CD4-positive, alpha-beta T cell treated with Interleukin-2 at 100 ng/mL for 4 hours (primary cell): ENCODE data around the gene GNG12.

Experiments used
- DNase-seq: peaks from one replicate; pipeline ENCODE4 v3.0.0-alpha.2; 2020; ENCODE audit warnings: low spot score

Gene GNG12

DNA sequence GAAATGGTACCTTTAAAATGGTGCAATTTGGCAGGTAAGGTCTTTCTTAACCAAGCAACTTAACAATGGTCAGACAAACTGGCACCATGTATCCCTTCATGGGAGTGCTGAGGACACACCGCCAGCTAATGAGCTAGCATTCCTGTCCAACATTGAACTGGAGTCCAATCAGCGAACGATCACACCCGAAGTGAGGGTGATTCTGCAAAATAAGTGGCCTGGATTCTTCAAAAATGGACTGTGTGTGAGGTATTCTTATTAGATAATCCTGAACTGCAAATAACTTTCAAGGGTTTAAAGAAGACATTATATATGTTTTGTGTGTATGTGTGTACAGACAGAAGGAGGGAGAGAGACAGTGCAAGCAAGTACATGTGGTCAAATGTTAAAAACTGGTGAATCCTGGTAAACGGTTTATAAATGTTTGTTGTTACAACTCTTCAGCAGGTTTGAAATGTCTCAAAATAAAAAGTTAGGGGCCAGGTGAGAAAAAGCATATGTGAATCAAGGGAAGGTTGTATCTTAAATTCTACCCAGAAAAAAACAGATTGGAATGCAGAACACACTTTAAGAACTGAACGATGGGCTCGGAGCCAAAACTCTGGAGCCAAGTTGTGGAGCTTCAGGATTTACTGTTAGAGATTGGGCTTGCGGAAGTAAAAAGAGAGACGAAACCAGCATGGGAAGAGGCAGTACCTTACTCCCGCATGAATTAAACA is 127.4 kb downstream of the GNG12 start:
- DNase-seq, result no peak

DNA sequence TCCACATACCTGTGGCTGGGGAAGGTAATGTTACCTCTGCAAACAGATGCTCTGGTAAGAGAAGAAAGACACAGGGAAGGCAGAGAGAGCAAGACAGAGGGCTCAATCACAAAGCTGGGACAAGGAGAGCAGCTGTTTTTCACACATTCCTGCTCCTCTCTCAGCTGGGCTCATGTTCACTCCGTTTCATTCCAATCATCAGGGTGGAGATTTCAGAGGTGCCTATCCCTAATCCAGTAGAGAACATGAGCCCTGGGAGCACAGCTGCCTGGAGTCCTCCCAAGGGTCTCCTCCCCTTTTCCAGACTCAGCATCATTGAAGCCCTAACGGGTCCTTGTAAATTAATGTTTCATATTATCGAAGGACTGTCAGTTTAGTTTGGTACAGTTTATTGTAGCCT is 128.9 kb downstream of the GNG12 start:
- no peak for DNase-seq

DNA sequence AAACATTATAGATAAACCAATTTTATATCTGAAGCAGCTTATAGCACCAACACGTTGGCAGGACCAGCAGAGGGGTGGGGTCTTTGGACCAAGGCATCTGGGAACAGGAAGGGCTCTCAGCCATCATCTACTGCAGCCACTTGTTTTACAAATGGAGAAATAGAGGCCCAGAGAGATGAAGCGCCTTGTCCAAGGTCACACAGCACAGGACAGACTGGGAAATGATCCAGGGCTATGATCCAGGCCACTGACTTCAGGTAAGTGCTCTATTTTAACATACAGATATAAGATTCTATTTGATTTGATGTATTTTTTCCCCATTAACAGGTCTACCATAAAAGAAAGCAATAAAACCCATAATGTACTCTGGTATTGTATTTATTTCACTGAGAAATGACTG is 131.4 kb downstream of the GNG12 start:
- no peak for DNase-seq

DNA sequence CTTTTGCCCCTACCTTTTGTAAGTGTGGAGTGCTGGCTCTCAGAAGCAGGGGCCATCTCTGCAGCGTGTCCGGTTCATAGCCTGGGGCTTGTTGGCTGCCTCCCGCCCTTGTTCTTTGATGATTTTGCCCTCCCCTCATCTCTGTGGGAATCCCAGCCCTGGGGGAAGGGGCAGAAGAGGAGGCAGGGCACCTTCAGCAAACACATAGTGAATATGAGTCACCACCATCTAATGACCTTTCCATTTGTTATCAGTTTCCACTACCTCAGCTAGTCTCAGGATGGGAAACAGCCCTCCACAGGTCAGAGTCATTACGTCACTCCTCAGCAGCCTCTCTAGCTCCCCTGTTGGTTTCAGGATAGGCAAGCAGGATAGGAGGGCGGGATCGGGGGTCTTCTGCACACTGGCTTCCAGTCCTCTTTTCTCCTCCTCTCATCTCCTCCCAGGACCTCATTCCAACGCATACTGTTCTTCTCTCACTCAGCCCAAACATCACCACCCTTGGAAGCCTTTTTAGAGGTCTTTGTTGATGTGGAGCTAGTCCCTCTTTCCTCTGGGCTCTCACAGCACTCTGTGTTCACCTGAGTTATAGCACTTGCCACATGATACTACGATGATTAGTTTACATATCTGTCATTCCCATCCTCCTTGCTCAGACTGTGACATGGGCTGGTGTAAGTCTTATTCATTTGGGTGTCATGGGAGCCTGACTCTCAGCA is 132.4 kb downstream of the GNG12 start:
- DNase-seq, result no peak

DNA sequence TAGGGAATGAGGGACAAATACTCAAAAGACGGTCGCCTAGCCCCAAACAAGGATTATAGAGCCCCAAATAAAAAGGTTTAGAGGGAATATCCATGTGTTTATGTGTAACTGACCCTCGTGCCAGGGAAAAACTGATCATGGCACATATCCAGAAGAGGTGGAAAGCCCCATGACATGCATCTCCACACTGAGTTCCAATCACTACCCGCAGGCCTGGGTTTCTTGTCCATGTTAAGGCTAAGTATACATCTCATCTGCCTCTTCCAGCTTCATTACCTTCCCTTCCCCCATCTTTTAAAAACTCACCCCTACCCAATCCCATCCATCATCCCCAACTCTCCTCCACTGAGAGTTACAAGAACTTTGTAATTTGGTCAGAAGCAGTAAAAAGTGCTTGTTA is 133.0 kb downstream of the GNG12 start:
- no peak for DNase-seq

DNA sequence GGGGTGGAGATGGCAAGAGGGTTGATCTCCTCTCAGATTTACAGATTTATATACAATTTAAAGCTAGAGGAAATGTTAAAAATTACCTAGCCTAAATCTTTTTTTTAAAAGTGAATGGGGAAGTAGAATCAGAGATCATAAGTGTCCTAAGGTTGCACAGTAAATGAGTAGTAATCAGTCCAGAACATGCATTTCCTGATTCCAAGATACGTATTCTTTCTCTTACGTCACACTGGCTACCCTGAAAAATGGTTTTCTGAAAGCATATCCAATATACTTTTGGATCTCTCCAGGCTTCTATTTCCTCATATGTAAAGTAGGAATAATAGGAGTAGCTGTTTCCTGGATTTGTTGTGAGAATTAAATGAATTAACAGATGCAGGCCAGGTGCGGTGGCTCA is 136.6 kb downstream of the GNG12 start:
- no peak for DNase-seq

DNA sequence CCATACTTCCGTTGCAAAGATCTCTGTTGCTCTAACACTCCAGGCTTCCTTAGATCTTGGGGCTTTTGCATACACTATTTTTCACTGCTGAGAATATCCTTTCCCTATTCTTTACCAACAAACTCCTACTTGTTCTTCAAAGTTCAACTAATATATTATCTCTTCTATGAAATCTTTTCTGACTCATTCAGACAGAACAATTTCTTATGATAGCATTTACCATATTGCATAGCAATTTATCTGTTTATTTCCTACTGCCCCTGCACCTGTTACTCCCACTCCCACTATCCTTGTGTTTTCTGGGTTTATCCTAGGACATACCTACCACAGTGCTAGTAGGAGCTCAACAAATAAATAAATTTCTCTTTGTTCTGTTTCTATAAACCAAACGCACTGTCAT is 137.3 kb downstream of the GNG12 start:
- no peak for DNase-seq

DNA sequence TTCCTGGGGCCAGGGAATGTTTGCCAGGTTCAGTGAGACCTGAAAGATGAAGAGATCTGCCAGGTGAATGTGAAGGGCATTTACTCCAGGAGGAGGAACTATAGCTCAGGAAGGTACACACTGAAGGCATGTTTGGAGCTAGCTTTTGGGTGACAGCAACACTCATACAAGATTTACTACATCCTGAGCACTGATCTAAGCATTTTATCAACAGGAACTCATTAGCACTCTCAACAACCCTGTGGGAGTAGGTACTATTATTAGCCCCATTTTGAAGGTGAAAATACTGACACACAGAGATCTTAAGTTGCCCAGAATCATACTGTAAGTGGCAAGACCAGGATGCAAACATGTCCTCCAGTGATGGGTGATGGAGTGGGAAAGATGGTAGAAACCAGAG is 141.6 kb downstream of the GNG12 start:
- DNase-seq, result no peak

DNA sequence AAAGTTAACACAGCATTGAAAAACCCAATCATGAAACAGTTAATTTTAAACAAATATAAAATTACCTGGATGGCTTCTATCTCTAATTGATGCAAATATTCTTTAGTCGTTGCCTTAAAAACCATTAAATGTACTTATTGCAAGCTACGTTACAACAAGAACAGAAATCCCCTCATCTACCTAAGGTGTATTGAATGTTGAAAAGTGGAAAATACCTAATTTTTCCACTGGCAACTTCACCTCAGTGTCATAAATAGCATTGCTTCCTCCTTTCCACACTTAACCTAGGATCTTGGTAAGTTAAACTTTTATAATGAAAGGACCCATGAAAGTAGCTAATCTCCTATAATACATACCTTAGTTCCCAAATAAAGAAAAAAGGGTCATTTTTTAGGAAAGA is 142.9 kb downstream of the GNG12 start:
- DNase-seq, result no peak

DNA sequence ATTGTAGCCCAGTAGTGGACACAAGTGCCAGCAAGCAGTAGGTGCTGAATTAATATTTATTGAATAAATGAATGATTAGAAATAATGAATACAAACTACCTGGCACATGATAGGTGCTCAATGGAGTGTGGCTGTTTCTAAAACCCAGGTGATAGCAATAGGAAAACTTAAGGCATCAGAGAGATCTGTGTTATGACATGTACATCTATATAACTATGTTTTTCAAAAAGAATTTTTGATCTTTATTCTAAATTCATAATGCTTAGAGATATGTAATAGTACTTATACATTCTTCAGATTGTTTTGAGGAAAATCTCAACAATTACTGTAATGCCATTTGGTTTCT is 143.3 kb downstream of the GNG12 start:
- DNase-seq, result no peak

DNA sequence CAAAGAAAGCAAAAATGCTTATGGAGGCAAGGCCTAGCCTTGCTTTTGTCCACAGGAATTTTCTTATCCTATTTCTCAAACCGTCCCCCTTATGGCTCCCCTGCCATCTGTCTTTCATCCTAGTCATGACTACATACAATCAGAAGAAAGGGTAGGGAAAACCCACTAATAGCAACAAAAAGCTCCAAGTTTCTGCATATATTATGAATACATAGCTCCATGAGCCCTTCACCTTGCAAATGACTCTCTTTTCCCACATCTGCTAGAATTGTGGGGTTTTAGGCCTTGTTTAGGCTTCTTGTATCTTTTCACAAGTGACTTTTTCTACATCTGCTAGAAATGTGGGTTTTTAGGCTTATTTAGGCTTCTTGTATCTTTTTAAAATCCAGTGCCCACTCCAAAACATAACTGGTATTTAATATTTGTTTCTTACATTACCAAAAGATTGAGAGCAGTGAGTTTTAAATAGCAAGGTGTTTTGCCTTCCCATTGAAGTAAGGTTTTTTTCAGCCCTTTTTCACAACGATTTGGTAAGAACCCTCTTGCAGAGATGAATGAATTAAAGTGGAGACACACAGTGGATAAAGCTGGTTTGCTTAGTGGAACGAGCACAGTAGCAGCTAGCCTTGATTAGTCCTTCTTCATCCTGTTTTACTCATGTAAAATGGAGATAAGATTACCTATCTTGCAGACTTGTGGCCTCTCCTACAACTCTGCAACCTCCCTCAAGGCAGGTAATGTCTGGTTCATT is 143.8 kb downstream of the GNG12 start:
- DNase-seq, result no peak

DNA sequence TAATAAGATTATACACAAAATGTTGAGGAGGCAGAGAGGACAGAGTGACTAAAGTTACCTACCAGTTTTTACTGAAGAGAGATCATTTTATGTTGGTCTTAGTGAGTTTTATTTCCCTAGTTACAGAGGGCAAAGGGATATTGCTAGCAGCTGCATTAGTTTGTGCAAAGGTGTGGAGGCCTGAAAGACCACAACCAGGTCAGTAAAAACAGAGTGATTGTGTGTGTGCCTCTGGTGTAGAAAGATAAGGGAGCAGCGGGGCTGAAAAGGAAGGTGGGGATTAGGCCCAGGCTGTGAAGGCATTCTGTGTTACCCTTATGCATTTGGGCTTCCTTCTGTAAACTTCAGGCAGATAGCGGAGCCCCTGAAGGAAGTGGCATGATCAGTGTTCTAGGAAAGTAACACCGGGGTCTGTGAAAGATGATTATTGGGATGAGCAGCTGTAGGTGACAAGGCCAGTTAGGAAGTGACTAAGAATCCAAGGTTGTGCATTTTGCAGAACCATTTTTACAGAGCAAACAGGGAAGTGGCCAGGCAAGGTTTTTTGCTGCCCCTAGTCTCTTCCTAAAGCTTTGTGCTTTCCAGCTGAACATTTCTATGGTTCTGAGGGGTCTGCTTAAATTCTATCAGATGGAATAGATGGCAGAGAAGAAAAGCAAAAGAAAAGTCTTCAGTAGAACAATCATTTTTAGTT is 144.6 kb downstream of the GNG12 start:
- no peak for DNase-seq

DNA sequence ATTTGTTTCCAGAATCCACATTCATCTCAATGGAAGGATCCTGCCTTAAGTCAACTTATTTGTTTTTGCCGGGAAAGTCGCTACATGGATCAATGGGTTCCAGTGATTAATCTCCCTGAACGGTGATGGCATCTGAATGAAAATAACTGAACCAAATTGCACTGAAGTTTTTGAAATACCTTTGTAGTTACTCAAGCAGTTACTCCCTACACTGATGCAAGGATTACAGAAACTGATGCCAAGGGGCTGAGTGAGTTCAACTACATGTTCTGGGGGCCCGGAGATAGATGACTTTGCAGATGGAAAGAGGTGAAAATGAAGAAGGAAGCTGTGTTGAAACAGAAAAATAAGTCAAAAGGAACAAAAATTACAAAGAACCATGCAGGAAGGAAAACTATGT is 145.6 kb downstream of the GNG12 start:
- no peak for DNase-seq

DNA sequence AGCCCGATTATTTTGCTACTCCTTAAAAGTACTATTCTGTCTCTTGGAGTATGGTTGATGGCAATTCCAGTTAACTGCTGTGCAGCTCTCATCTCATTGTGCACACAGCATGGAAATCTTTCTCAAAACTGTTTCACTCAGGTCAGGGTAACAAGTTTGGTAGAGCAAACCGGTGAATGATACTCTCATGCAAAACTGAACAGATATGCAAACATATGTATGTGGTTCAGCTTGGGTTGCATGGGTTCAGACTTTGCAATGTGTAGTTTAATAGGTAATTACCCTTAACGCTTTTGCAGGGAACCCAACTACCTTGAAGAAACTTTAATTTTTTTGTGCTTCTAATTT is 146.1 kb downstream of the GNG12 start:
- no peak for DNase-seq

DNA sequence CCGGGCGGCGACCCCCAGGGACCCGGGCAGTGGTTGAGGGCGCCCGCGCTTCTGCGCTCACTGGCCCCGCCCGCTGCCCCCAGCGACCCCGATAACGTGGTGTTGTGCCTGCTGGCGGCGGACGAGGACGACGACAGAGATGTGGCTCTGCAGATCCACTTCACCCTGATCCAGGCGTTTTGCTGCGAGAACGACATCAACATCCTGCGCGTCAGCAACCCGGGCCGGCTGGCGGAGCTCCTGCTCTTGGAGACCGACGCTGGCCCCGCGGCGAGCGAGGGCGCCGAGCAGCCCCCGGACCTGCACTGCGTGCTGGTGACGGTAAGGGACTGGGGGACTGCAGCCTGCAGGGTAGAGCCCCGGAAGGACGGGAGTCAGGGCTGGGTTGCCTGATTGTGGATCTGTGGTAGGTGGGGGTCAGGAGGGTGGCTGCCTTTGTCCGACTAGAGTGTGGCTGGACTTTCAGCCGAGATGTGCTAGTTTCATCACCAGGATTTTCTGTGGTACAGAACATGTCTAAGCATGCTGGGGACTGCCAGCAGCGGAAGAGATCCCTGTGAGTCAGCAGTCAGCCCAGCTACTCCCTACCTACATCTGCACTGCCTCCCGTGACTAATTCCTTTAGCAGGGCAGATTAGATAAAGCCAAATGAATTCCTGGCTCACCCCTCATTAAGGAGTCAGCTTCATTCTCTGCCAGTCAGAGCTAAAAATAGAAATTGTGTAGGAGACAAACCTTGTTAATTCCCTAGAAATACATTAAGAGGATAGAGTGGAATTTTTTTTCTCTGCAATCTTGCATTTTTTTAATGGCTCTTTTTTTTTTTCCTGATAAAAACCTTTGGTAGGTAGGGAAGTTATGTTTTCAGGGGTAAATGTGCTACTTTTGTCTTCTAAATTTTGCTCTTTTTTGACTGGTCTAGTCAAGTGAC is 146.7 kb downstream of the GNG12 start:
- peak; percentile 40 for DNase-seq

DNA sequence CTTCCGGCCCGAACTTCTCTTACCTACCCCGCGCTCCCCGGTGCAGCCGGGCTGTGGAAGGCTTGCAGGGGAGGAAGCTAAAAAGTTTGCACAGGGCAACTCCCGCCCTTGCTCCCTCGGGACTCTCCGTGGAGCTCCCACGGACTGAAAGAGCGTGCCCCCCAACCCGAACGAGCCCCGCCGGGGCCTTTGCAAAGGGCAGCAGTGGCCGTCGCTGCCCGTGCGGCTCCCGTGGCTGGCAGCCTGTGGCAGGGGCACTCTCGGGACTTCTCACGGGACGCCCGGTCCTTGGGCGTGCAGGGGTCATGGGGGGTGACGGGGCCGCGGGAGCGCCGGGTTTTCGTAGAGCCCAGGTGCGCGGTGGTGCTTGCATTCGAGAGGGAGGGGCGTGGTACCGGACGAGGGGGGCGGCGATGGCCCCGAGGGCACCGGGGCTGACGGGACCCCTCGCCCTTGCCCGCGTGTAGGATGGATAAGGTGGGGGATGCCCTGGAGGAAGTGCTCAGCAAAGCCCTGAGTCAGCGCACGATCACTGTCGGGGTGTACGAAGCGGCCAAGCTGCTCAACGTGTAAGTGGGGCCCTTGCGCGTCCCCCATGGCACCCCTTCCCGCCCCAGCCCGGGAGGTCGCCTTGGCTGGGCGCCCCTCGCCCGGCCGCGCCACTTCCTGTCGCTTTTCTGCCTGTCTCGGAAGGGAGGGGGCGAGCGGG is 147.6 kb downstream of the GNG12 start:
- DNase-seq, result peak; percentile 31

DNA sequence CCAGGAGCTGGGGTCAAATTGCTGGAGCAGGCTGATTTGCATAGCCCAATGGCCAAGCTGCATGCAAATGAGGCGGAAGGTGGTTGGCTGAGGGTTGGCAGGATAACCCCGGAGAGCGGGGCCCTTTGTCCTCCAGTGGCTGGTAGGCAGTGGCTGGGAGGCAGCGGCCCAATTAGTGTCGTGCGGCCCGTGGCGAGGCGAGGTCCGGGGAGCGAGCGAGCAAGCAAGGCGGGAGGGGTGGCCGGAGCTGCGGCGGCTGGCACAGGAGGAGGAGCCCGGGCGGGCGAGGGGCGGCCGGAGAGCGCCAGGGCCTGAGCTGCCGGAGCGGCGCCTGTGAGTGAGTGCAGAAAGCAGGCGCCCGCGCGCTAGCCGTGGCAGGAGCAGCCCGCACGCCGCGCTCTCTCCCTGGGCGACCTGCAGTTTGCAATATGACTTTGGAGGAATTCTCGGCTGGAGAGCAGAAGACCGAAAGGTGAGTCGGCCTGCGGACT is 148.2 kb downstream of the GNG12 start, which contains the start of gene GADD45A:
Gene GADD45A (plus strand): TSS at position 135 of the 491 bp plus-strand sequence. CDS start 294 bp downstream, at position 429.
- peak; percentile 95 for DNase-seq

DNA sequence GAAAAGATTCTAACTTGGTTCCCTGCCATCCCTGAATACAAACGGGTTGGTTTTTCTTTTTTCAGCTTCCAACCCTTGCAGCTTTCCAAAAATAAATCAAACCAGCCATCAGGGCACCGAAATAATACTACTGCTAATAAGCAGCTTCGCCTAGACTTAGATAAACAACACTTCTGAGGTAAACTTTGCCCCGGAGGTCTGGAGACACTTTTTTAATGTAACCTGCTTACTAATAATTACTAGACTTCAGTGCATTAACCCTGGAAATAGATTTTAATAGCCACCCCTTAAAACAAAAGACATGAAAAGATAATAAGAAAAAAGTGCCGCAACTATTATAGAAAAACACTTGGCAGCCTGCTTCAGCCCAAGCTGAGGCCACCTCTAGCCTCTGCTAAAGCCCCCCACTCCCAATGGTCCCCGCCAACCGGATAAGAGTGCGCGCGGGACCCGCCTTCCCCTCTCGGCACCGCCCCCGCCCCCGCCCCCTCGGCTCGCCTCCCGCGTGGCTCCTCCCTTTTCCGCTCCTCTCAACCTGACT is 148.7 kb downstream of the GNG12 start:
- peak; percentile 3 for DNase-seq

DNA sequence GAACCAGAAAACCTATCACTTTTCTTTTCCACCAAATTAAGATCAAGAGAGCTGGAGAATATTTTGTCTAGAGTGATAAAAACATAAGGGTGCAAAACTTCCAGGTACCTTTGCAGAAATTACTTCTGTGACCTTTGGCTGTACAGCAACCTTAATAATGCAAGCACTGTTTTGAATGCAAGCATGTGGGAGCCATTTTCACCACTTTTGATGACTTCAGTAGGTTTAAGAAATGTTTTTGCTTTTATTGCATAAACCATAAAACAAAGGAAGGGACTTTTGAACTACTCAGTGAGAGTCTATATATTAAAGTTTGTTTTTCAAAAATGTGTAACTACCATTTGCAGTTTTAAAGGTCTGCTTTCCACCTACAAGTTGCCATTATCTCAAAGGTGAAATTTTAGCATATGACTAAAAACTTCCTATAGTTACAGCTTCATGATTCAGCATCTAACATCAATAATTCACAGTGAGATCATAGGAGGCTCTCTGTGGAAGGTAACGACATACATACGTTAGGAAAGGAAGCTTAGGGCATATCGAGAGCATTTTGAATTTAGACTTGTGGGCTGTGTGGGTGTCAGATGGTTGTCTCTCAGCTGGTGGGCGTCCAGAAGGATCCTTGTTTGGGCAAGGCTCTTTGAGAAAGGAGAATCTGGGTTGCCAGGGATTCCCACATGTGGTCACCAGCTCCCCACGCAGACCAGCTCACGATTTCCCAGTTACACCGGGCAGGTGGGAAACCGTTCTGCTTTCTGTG is 149.3 kb downstream of the GNG12 start:
- peak; percentile 20 for DNase-seq

DNA sequence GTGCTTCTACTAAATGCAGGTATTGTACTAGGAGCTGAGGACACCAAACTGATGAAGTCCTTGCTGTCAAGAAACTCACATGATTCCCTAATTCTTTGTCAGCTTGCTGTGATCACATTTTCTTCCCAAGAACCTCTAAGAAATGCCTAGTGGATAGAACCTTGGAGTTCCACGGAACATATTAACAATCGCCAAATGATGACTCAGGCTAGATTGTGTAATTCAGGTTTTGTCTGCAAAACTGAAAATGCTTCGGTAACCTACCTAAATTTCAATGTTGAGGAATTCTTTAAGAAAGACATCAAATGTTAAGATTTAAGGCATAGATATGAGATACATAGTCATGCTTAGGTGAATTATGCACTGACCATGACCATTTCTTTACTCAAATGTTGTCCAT is 150.0 kb downstream of the GNG12 start:
- no peak for DNase-seq
